PC-3 (cell line): ENCODE measurements around the gene POLR2F. TPM values are rescaled to one million over a fixed set of nuclear protein-coding genes. Genes with fewer than 3 reads are reported as not detected.

Experiments used
- ATAC-seq: fragments of 200-7000 bp; cut with Tn5 transposase; 2 replicates; pipeline ENCODE4 v1.9.1; 2020; ENCODE audit warnings: mild to moderate bottlenecking, moderate library complexity
- BruUV-seq: library from RNA; stranded (reverse); fragments of 400-500 nt; replicated peaks from 2 replicates; lab custom pipeline; 2021; lab: Mats Ljungman, UMichigan
- CTCF ChIA-PET: fragments of 300-600 bp; sonication (Branson Sonifier 250); formaldehyde crosslinking; loops from one replicate; lab custom pipeline; 2022; ENCODE audit warnings: antibody characterized with exemption; lab: Charles Lee
- POLR2A ChIA-PET: fragments of 300-600 bp; sonication (Branson Sonifier 250); formaldehyde crosslinking; loops from one replicate; lab custom pipeline; 2022; ENCODE audit warnings: antibody characterized with exemption; ENCODE audit not compliant: unreplicated experiment; lab: Charles Lee
- DNase-seq: peaks from one replicate; pipeline ENCODE4 v3.0.0-alpha.2; 2015
- H2AFZ ChIP-seq: fragments of 300-600 bp; sonication (generic); 2 replicates; pipeline ENCODE4 v1.6.0; 2016; ENCODE audit warnings: antibody characterized with exemption, low read length
- H3F3A ChIP-seq: fragments of 300-600 bp; sonication (generic); one replicate; pipeline ENCODE4 v1.6.0; 2017; ENCODE audit warnings: antibody characterized with exemption, low read length, control low read depth, mild to moderate bottlenecking; ENCODE audit not compliant: unreplicated experiment
- H3K27ac ChIP-seq: fragments of 300-600 bp; sonication (generic); 2 replicates; pipeline ENCODE4 v1.5.1; 2016; ENCODE audit warnings: mild to moderate bottlenecking, low read length
- H3K27me3 ChIP-seq: fragments of 300-600 bp; sonication (generic); 2 replicates; pipeline ENCODE4 v1.6.1; 2016; ENCODE audit warnings: low read length, mixed read lengths
- H3K36me3 ChIP-seq: fragments of 300-600 bp; sonication (generic); 2 replicates; pipeline ENCODE4 v1.6.1; 2016; ENCODE audit warnings: low read depth, mixed run types, low read length, mixed read lengths
- H3K4me1 ChIP-seq: fragments of 300-600 bp; sonication (generic); 2 replicates; pipeline ENCODE4 v1.5.1; 2016; ENCODE audit warnings: low read length; ENCODE audit not compliant: insufficient read depth
- H3K4me2 ChIP-seq: fragments of 300-600 bp; sonication (generic); 2 replicates; pipeline ENCODE4 v1.6.0; 2016; ENCODE audit warnings: low read length
- H3K4me3 ChIP-seq: fragments of 300-600 bp; sonication (generic); 2 replicates; pipeline ENCODE4 v1.5.1; 2016; ENCODE audit warnings: mild to moderate bottlenecking, low read length, mixed read lengths
- H3K79me2 ChIP-seq: fragments of 300-600 bp; sonication (generic); 2 replicates; pipeline ENCODE4 v1.6.1; 2017; ENCODE audit warnings: low read length, mixed read lengths
- H3K9ac ChIP-seq: fragments of 300-600 bp; sonication (generic); 2 replicates; pipeline ENCODE4 v1.6.0; 2016; ENCODE audit warnings: mild to moderate bottlenecking, low read length
- H3K9me2 ChIP-seq: fragments of 300-600 bp; sonication (generic); replicated peaks from 2 replicates; pipeline ENCODE4 v1.6.1; 2016; ENCODE audit warnings: mixed run types, low read length, mixed read lengths
- H3K9me3 ChIP-seq: fragments of 300-600 bp; sonication (generic); 2 replicates; pipeline ENCODE4 v1.6.1; 2016; ENCODE audit warnings: low read length, mixed read lengths
- H4K20me1 ChIP-seq: fragments of 300-600 bp; sonication (generic); 2 replicates; pipeline ENCODE4 v1.6.1; 2016; ENCODE audit warnings: low read length, mixed read lengths
- CTCF ChIP-seq: fragments of 300-600 bp; sonication (generic); conservative IDR thresholded peaks from 2 replicates; pipeline ENCODE4 v1.5.1; 2017; ENCODE audit warnings: antibody characterized with exemption, low read depth, mild to moderate bottlenecking, low read length
- EZH2 ChIP-seq: fragments of 300-600 bp; sonication (generic); IDR thresholded peaks from one replicate; pipeline ENCODE4 v1.6.1; 2017; ENCODE audit warnings: antibody characterized with exemption, mild to moderate bottlenecking, low read length; ENCODE audit not compliant: unreplicated experiment
- EZH2phosphoT487 ChIP-seq: fragments of 300-600 bp; sonication (generic); IDR thresholded peaks from 2 replicates; pipeline ENCODE4 v1.6.1; 2018; ENCODE audit warnings: mild to moderate bottlenecking, antibody characterized with exemption, low read length, borderline replicate concordance
- intact Hi-C: fragments of 100-400 bp; cut with micrococcal nuclease; formaldehyde crosslinking; loops from 2 replicates; pipeline ENCODE4 v1.9.0; 2023
- total RNA-seq: library from RNA; depleted of rRNA; stranded (reverse); fragments of >200 nt; gene quantifications from 2 replicates; pipeline ENCODE4 v1.2.3, GENCODE V29; 2014

Gene POLR2F
- total RNA-seq, 1 experiment from 2014 or later: 177 TPM

GRCh38 chr22:37940698-37941376, 12.7 kb upstream of the POLR2F start:
- ChIA-PET POLR2A (no interaction called here), CTCF (no interaction called here)
- Histone ChIP-seq H3K36me3 (peaks cover 4% of the 10 kb centered on the region; the same call in 1 of the 2 replicates), H3K9me3 (no peaks in the 10 kb centered on the region), H3K9me2 (no peaks in the 10 kb centered on the region), H4K20me1 (0 out of 2 replicates have a peak, but pooled peaks cover 4% of the 10 kb centered on the region), H3K9ac (no peak overlapping the region), H2AFZ (no peak overlapping the region), H3K79me2 (no peaks in the 10 kb centered on the region), H3K4me1 (peaks cover 12% of the 10 kb centered on the region), H3K4me2 (no peak overlapping the region), H3F3A (no peaks in the 10 kb centered on the region), H3K27ac (no peak overlapping the region), H3K27me3 (no peaks in the 10 kb centered on the region), H3K4me3 (no peak overlapping the region)
- TSS peak; percentile 14 for BruUV-seq
- intact Hi-C loops: no loop called here
- TF ChIP-seq EZH2 (no peak), CTCF (no peak), EZH2phosphoT487 (no peak)
- no peak for ATAC-seq
- DNase-seq: no peak

GRCh38 chr22:37942133-37942532, 11.4 kb upstream of the POLR2F start:
- H3K9me2 ChIP-seq: no peaks in the 10 kb centered on the region
- H3K27ac ChIP-seq: no peak overlapping the region
- CTCF ChIA-PET: no interaction called here
- no peak overlapping the region for H2AFZ ChIP-seq
- 0 out of 2 replicates have a peak, but pooled peaks cover 4% of the 10 kb centered on the region for H4K20me1 ChIP-seq
- intact Hi-C loops: no loop called here
- ATAC-seq (no peak), DNase-seq (no peak)
- POLR2A ChIA-PET: interaction anchor here (0.6 kb wide), 2 partner anchors 58 to 93 kb away, joined by 3 read pairs; partner anchors contain the start of gene EIF3L
- no peaks in the 10 kb centered on the region for H3K9me3 ChIP-seq
- peaks cover 12% of the 10 kb centered on the region for H3K4me1 ChIP-seq
- no peak overlapping the region for H3K4me3 ChIP-seq
- no TSS peak for BruUV-seq
- TF ChIP-seq EZH2phosphoT487 (no peak), CTCF (no peak), EZH2 (no peak)
- no peak overlapping the region for H3K4me2 ChIP-seq
- no peaks in the 10 kb centered on the region for H3F3A ChIP-seq
- H3K27me3 ChIP-seq: no peaks in the 10 kb centered on the region
- H3K9ac ChIP-seq: no peak overlapping the region
- H3K79me2 ChIP-seq: no peaks in the 10 kb centered on the region
- peaks cover 4% of the 10 kb centered on the region; the same call in 1 of the 2 replicates for H3K36me3 ChIP-seq
